ENCODE measurements around the gene TBXAS1.

DNA sequence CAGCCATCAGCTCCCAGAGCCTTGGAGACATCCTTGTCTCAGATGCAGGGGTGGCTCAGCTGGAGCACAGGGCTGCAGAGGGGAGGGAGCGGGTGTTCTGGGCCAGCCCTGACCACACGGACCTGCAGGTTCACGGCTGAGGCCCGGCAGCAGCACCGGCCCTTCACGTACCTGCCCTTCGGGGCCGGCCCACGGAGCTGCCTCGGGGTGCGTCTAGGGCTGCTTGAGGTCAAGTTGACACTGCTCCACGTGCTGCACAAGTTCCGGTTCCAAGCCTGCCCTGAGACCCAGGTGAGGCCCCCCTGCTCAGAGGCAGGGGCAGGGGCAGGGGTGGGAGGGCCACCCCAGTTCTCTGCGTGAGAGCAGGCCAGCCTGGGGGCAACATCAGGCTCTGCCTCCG lies 188.5 kb downstream of the TBXAS1 start:
- TF ChIP-seq, protein P1, sequence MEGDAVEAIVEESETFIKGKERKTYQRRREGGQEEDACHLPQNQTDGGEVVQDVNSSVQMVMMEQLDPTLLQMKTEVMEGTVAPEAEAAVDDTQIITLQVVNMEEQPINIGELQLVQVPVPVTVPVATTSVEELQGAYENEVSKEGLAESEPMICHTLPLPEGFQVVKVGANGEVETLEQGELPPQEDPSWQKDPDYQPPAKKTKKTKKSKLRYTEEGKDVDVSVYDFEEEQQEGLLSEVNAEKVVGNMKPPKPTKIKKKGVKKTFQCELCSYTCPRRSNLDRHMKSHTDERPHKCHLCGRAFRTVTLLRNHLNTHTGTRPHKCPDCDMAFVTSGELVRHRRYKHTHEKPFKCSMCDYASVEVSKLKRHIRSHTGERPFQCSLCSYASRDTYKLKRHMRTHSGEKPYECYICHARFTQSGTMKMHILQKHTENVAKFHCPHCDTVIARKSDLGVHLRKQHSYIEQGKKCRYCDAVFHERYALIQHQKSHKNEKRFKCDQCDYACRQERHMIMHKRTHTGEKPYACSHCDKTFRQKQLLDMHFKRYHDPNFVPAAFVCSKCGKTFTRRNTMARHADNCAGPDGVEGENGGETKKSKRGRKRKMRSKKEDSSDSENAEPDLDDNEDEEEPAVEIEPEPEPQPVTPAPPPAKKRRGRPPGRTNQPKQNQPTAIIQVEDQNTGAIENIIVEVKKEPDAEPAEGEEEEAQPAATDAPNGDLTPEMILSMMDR (IDR thresholded peaks at IDR 0.05): no peak
- no peak for TF ChIP-seq ZFX (IDR thresholded peaks at IDR 0.05; ENCODE audit: borderline replicate concordance)

Data from 22Rv1 (cell line).